HG03139 (cell line): ENCODE measurements around the gene ATP8B1.

ENCODE experiments used
- ATAC-seq: cut with Tn5 transposase; IDR thresholded peaks from one replicate; pipeline ENCODE4 v1.9.1; 2021; ENCODE audit not compliant: unreplicated experiment

Gene ATP8B1

DNA sequence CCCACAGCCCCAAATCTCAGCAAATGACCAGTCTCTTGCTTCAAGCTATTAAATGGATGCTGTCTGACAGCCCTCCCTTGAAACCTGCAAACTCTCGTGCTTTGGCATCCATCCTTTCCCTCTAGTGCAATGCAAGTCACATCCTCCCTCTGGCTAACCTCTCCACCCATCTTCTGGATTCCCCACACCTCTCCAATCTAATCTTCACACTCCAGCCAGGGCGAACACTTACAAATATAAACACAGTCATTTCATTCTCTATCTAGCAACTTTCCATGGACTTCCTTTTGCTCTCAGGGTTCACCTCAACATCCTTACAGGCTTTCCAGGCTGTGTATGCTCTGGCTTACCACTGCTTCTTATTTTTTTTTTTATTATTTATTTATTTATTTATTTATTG, 171.4 kb downstream of the ATP8B1 start:
- no peak for ATAC-seq

DNA sequence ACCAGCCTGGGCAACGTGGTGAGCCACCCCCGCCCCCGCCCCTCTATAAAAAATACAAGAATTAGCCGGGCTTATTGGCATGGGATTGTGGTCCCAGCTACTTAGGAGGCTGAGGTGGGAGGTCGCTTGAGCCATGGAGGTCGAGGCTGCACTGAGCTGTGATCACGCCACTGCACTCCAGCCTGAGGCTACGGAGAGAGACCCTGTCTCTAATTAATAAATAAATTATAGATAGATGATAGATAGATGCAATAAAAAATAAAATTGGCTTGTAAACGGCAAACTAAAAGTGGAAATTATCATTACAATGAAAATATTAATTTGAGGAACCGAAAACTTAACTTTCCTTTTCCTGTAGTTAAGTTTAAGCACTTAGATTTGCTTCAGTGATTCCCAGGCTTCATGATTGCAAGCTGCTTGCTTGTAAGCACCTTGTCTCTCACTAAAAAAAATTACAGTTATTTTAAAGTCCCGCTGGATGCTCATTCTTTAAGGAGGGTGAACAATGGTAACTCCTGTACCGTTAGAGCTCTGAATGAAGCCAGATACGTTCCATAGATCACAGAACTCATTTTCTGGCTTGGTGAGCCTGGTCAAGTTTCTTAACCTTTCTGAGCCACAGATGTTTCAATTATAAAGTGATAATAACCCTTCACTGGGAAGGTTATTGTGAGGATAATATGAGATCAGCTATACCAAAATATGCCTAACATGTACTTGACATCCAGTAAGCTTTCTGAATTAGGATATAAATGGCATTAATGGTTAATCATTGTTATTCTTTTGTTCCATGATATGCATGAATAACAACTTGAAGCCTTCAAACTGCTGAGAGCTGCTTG, 172.1 kb downstream of the ATP8B1 start:
- peak; percentile 8 for ATAC-seq

DNA sequence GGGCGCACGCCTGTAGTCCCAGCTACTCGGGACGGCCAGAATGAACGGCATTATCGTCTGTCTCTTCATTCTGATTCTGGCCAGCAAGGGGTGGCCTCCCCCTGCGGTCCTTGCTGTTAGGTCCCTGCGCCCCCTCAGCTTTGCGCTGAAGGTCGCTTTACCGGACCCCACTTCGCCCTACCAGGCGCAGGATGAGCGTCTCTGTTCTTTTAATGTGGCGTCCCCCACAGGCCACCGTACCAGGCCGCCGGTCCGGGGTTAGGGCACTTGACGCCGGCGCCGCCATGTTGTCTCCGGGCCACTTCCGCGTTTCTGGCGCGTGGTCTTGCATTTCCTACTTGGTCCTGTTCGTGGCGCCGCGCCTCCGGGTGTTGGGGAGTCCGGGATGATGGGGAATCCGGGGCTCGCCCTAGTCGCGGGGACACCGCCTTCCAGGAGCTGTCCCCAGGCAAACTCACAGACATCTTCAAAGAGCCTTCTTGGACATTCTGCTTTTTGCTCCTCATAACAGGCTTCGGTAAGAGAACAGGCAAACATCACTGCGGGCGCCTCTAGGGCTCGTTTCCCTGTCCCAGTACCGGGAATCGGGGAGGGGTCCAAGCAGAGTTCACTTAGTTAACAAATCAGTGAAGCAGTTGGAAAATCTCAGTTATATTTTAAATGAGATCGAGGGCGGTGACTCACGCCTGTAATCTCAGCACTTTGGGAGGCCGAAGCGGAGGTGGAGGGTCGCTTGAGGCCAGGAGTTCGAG, 172.9 kb downstream of the ATP8B1 start:
- peak; percentile 87 for ATAC-seq

DNA sequence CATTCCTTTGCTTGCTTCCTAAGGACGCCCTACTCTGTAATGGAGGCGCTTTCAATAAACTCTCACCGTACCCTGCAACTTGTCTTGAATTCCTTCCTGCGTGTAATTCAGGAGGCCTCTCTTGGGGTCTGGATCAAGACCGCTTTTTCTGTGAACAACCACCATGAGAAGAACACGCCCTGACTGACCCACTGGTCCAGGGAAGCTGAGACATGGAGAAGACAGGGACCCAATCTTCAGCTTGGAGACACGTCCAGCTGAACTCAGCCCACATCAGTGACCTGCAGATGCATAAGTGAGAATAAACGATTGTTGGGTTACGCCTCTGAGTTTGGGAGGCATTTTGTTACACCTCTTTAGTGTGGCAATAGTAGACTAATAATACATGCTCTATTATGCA, 173.7 kb downstream of the ATP8B1 start:
- no peak for ATAC-seq

DNA sequence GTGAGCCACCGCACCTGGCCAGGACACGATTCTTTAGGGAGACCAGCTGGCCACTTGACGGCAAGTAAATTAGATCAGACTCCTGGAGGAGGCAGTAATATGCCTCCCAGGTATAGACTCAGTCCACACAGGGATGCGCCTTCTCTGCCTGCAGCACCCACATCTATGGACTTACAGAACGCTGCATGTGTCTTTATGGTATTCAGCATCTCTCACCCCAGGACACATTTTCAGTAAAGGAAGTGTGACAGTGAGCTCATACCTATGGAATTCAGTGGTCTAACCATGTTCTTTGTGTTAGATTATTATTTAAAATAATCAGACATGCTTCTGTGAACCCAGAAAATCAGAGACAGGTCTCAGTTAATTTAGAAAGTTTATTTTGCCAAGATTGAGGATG, 175.6 kb downstream of the ATP8B1 start:
- no peak for ATAC-seq

DNA sequence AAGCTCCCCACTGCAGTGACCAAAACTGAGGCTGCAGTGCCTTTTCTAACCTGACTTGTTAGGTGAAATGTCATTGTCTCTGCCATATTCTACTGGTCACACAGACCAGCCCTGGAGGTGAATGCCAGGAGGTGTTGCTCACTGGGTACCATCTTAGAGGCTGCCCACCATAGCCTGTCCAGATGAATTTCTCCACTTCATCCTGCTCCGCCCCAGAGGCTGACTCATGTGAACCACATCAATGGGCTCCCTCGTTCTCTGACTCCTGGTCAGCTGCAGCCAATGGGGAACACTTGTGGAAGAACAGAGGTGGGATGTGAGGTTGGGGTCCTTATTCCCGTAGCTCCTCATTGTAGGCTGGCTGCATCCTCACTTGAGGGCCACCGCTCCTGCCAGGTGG, 178.1 kb downstream of the ATP8B1 start:
- no peak for ATAC-seq

DNA sequence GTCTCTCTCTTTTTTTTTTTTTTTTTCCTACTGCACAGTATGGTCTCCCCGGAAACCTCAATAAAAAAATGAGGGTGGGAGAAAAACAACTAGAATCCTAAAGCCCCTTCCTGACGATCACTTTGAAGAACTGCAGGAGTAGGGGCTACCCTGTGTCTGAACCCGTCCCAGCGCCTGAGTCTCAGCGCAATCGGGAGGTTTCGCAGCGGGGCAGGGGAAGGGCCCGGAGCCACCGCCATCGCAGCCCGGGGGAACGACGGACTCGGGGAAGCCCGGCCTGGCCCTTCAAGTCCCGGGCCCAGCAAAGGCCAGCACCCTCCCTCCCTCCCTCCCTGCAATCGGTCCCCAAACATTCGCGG, 181.9 kb downstream of the ATP8B1 start:
- peak; percentile 9 for ATAC-seq

DNA sequence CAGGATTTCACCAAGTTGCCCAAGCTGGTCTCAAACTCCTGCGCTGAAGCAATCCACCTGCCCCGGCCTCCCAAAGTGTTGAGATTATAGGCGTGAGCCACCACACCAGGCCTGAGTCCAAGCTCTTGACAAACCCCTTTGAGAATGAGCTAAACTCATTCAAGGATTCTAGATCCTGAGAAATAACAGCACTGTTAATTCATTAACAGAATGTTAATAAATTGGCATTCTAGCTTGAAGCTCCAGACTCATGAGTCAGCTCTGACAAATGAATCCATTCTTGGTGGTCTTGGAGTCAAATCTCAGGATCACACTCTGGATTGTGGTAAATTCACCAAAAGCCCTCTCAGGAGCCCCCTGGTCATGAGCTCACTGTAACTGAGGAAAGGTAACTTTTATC, 183.2 kb downstream of the ATP8B1 start:
- no peak for ATAC-seq

DNA sequence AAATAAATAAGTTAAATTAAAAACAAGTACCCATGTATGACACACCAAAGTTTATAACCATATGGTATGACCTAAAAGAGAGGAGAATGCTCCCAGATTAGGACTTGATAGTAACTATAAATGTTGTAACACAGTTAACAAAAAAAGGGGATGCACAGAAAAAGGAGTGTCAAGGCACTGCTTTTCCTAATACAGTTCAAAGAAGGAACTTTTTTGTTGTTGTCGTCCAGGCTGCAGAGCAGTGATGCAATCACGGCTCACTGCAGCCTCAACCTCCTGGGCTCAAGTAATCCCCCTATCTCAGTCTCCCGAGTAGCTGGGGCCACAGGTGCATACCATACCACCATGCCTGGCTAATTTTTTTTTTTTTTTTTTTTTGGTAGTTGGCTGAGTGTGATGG, 184.2 kb downstream of the ATP8B1 start:
- no peak for ATAC-seq

DNA sequence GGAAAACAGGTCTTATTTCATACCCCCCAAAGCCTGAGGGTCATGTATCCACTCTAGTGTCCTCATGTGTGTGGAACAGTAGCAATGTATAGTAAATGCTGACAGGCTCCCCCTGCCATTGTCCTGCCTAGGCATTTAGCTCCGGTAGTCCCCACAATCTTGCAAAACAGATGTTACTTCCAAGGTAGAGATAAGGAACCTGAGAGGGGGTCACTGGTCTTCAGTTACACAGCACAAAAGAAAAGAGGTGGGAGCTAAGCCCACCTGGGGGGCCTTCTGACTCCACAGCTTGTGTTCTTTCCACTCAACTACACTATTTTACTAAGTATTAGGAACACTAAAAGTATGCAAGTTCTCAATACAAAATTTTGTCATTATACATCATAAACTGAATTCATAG, 199.2 kb downstream of the ATP8B1 start:
- no peak for ATAC-seq
